Measurements from ENCODE around the gene EXOC3L4. TPM values are rescaled to one million over a fixed set of nuclear protein-coding genes. Genes with fewer than 3 reads are reported as not detected.
A peak's percentile ranks its signal among the peaks of the same experiment; 100 is the strongest.

EXOC3L4 gene
- total and polyA plus RNA-seq, 2 donors: 16.0 to 83.7 TPM

DNA sequence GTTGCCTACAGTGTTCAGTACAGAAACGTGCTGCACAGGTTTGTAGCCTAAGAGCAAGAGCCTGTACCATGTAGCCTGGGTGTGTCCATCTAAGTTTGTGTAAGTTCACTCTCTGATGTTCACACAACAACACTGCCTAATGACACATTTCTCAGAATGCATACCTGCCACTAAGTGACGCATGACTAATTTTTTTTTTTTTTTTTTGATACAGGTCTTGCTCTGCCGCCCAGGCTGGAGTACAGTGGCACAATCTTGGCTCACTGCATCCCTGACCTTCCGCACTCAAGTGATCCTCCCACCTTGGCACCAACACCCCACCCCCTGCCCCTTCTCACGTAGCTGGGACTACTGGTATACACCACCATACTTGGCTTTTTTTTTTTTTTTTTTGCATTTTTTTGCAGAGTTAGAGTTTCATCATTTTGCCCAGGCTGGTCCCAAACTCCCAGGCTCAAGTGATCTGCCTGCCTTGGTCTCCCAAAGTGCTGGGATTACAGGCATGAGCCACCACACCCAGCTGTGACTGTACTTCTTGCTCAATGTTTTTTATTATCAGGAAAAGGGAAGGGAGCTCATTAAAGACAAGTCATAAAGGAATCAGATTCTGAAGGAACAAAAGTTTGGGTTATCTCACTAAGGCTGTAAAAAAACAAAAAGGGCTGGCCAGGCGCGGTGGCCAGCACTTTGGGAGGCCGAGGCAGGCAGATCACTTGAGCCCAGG is 27.1 kb upstream of the EXOC3L4 start:
- DNase-seq (ENCODE audit: low read depth in 6 of 9, low spot score in 9 of 9): no peak
- no peaks in the 10 kb centered on the region for H3K9me3 ChIP-seq (ENCODE audit: control insufficient read depth in 2 of 2, insufficient read depth in 1 of 2, low read length in 1 of 2)
- H3K27me3 ChIP-seq (ENCODE audit: control insufficient read depth in 2 of 2, insufficient read depth in 1 of 2, low read length in 1 of 2): peaks cover 0 to 19% of the 10 kb centered on the region in 2 donors
- WGBS: 85% methylated on average over 8 of the region's 8 CpGs
- H3K4me3 ChIP-seq (ENCODE audit: low read length in 2 of 2): no peak overlapping the region
- H3K4me1 ChIP-seq (ENCODE audit: control insufficient read depth in 2 of 2, insufficient read depth in 2 of 2, low read length in 2 of 2): no peaks in the 10 kb centered on the region
- H3K27ac ChIP-seq (ENCODE audit: low read depth in 1 of 2, low read length in 1 of 2): peak overlapping the region in 1 of 2 donors; percentile 62
- H3K36me3 ChIP-seq (ENCODE audit: control insufficient read depth in 2 of 2, insufficient read depth in 2 of 2, low read length in 1 of 2): no peaks in the 10 kb centered on the region

DNA sequence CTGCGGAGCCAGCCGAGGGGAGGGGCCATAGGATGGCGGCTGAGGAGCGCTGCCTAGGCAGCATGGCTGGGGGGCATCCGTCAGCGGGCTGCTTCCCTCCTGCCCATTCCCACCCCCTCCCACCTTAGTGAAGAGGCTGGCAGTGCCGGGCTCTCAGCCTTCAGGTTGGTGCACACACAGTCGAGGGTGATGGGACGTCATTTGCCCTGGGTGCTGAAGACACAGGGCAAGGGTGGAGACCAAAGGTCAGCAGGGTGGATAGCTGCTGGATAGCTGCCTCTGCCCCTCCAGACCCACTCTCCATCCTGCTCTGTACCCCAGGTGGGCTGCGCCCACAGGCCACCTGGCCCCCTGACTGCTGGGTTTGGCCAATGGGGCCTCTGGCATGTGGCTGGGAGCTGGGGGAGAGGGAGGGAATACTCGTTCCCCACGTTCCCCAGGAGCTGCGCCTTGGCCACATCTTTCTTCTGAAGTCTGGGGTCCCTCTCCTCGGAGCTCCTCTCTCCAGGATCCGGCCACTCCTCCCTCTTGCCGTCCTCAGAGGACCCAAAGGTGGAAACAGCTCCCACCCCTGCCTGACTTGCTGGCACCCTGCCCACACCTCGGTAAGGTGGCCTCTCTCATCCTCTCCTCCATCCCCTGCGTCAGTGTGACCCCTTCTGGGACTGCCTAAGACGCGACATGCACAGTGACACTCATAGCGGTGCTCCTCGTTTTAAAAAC is 26.0 kb upstream of the EXOC3L4 start:
- Histone ChIP-seq H3K4me1 (ENCODE audit: control insufficient read depth in 2 of 2, insufficient read depth in 2 of 2, low read length in 2 of 2) (no peaks in the 10 kb centered on the region), H3K36me3 (ENCODE audit: control insufficient read depth in 2 of 2, insufficient read depth in 2 of 2, low read length in 1 of 2) (no peaks in the 10 kb centered on the region), H3K27ac (ENCODE audit: low read depth in 1 of 2, low read length in 1 of 2) (no peak overlapping the region), H3K9me3 (ENCODE audit: control insufficient read depth in 2 of 2, insufficient read depth in 1 of 2, low read length in 1 of 2) (no peaks in the 10 kb centered on the region), H3K4me3 (ENCODE audit: low read length in 2 of 2) (no peak overlapping the region), H3K27me3 (ENCODE audit: control insufficient read depth in 2 of 2, insufficient read depth in 1 of 2, low read length in 1 of 2) (peaks cover 0 to 21% of the 10 kb centered on the region in 2 donors)
- 82% methylated on average over 22 of the region's 22 CpGs for WGBS
- DNase-seq (ENCODE audit: low read depth in 6 of 9, low spot score in 9 of 9): no peak

DNA sequence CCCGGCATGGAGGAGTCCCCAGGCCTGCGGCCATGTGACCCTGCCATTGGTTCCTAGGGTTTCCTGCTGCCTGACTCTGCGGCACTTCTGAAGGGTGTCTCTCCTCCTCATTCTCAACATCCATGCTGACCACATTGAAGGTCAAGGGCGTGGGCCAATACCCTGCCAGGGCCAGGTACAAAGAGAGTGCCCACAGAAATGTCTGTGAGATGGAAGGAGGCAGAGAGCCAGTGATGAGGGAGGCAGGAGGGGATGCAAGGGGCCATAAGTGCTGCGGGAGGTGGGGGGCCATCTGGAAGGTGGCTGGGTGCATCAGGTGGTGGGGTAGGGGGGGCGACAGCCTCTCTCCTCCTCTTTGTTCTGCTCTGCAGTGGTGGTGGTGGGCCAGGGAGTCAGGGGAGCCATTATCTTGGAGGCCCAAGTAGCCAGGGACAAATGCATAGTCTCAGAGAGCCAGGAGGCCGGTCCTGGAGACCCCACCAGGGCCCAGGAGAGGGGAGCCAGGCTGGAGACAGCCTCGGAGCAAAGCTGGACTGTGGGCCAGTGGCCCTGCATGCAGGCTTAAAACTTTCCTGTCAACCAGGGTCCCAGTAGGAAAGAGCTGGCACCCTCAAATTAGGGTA is 24.2 kb upstream of the EXOC3L4 start:
- DNase-seq (ENCODE audit: low read depth in 6 of 9, low spot score in 9 of 9): no peak

GRCh38 chr14:103070971-103071542 is 23.5 kb upstream of the EXOC3L4 start:
- peaks cover 3 to 9% of the 10 kb centered on the region in 2 donors for H3K4me1 ChIP-seq (ENCODE audit: control insufficient read depth in 2 of 2, insufficient read depth in 2 of 2, low read length in 2 of 2)
- no peaks in the 10 kb centered on the region for H3K36me3 ChIP-seq (ENCODE audit: control insufficient read depth in 2 of 2, insufficient read depth in 2 of 2, low read length in 1 of 2)
- no peak overlapping the region for H3K4me3 ChIP-seq (ENCODE audit: low read length in 2 of 2)
- DNase-seq (ENCODE audit: low read depth in 6 of 9, low spot score in 9 of 9): no peak
- H3K27ac ChIP-seq (ENCODE audit: low read depth in 1 of 2, low read length in 1 of 2): no peak overlapping the region
- peaks cover 0 to 3% of the 10 kb centered on the region in 2 donors for H3K9me3 ChIP-seq (ENCODE audit: control insufficient read depth in 2 of 2, insufficient read depth in 1 of 2, low read length in 1 of 2)
- 94% methylated on average over 21 of the region's 21 CpGs for WGBS
- peaks cover 10 to 41% of the 10 kb centered on the region in 2 donors for H3K27me3 ChIP-seq (ENCODE audit: control insufficient read depth in 2 of 2, insufficient read depth in 1 of 2, low read length in 1 of 2)

More for the DNA sequence above, 24.2 kb upstream of the EXOC3L4 start:
- peaks cover 6 to 37% of the 10 kb centered on the region in 2 donors for H3K27me3 ChIP-seq (ENCODE audit: control insufficient read depth in 2 of 2, insufficient read depth in 1 of 2, low read length in 1 of 2)
- H3K4me3 ChIP-seq (ENCODE audit: low read length in 2 of 2): no peak overlapping the region
- H3K27ac ChIP-seq (ENCODE audit: low read depth in 1 of 2, low read length in 1 of 2): no peak overlapping the region
- H3K9me3 ChIP-seq (ENCODE audit: control insufficient read depth in 2 of 2, insufficient read depth in 1 of 2, low read length in 1 of 2): peaks cover 0 to 3% of the 10 kb centered on the region in 2 donors
- no peaks in the 10 kb centered on the region for H3K36me3 ChIP-seq (ENCODE audit: control insufficient read depth in 2 of 2, insufficient read depth in 2 of 2, low read length in 1 of 2)
- peaks cover 2 to 3% of the 10 kb centered on the region in 2 donors for H3K4me1 ChIP-seq (ENCODE audit: control insufficient read depth in 2 of 2, insufficient read depth in 2 of 2, low read length in 2 of 2)
- 93% methylated on average over 8 of the region's 8 CpGs for WGBS

- no peak for DNase-seq (ENCODE audit: low read depth in 6 of 9, low spot score in 9 of 9)
- H3K4me3 ChIP-seq (ENCODE audit: low read length in 2 of 2): no peak overlapping the region
- WGBS: 92% methylated on average over 32 of the region's 32 CpGs
- H3K27ac ChIP-seq (ENCODE audit: low read depth in 1 of 2, low read length in 1 of 2): no peak overlapping the region
- H3K9me3 ChIP-seq (ENCODE audit: control insufficient read depth in 2 of 2, insufficient read depth in 1 of 2, low read length in 1 of 2): peaks cover 0 to 3% of the 10 kb centered on the region in 2 donors
- H3K4me1 ChIP-seq (ENCODE audit: control insufficient read depth in 2 of 2, insufficient read depth in 2 of 2, low read length in 2 of 2): peaks cover 3 to 9% of the 10 kb centered on the region in 2 donors
- H3K27me3 ChIP-seq (ENCODE audit: control insufficient read depth in 2 of 2, insufficient read depth in 1 of 2, low read length in 1 of 2): peaks cover 10 to 47% of the 10 kb centered on the region in 2 donors
- H3K36me3 ChIP-seq (ENCODE audit: control insufficient read depth in 2 of 2, insufficient read depth in 2 of 2, low read length in 1 of 2): no peaks in the 10 kb centered on the region
These were observed 22.8 kb upstream of the EXOC3L4 start for GRCh38 chr14:103071544-103072251.

GRCh38 chr14:103072595-103073366 is 21.7 kb upstream of the EXOC3L4 start:
- no peak overlapping the region for H3K4me3 ChIP-seq (ENCODE audit: low read length in 2 of 2)
- H3K27ac ChIP-seq (ENCODE audit: low read depth in 1 of 2, low read length in 1 of 2): no peak overlapping the region
- no peak for DNase-seq (ENCODE audit: low read depth in 6 of 9, low spot score in 9 of 9)
- peaks cover 10 to 52% of the 10 kb centered on the region in 2 donors for H3K27me3 ChIP-seq (ENCODE audit: control insufficient read depth in 2 of 2, insufficient read depth in 1 of 2, low read length in 1 of 2)
- H3K36me3 ChIP-seq (ENCODE audit: control insufficient read depth in 2 of 2, insufficient read depth in 2 of 2, low read length in 1 of 2): no peaks in the 10 kb centered on the region
- H3K4me1 ChIP-seq (ENCODE audit: control insufficient read depth in 2 of 2, insufficient read depth in 2 of 2, low read length in 2 of 2): peaks cover 3 to 9% of the 10 kb centered on the region in 2 donors
- WGBS: 85% methylated on average over 21 of the region's 21 CpGs
- peaks cover 0 to 3% of the 10 kb centered on the region in 2 donors for H3K9me3 ChIP-seq (ENCODE audit: control insufficient read depth in 2 of 2, insufficient read depth in 1 of 2, low read length in 1 of 2)

DNA sequence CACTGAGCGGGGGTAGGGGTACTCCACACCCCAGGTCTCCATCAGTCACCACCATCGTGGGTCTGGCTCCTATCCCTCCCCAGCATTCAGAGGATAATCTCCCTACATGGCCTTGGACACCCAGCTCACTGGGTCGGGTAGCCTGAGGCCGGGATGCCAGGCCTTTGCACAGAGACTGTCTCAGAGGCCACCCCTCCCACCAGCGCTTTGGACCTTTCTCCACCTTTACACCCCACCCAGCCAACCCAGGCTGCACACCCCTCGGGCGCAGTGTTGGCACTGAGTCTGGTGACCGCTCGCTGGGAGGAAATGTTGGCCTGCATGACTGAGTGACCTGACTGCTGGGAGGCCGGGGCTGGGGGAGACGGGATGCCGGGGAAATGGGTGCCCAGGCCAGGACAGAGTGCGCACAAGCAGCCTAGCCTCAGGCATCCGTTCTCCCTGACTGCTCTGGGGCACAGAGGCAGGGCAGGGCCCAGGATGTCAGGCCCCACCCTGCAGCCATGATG is 21.1 kb upstream of the EXOC3L4 start:
- Histone ChIP-seq H3K4me1 (ENCODE audit: control insufficient read depth in 2 of 2, insufficient read depth in 2 of 2, low read length in 2 of 2) (peaks cover 3 to 9% of the 10 kb centered on the region in 2 donors), H3K36me3 (ENCODE audit: control insufficient read depth in 2 of 2, insufficient read depth in 2 of 2, low read length in 1 of 2) (no peaks in the 10 kb centered on the region), H3K9me3 (ENCODE audit: control insufficient read depth in 2 of 2, insufficient read depth in 1 of 2, low read length in 1 of 2) (peaks cover 0 to 3% of the 10 kb centered on the region in 2 donors), H3K27ac (ENCODE audit: low read depth in 1 of 2, low read length in 1 of 2) (no peak overlapping the region), H3K4me3 (ENCODE audit: low read length in 2 of 2) (no peak overlapping the region), H3K27me3 (ENCODE audit: control insufficient read depth in 2 of 2, insufficient read depth in 1 of 2, low read length in 1 of 2) (peaks cover 10 to 51% of the 10 kb centered on the region in 2 donors)
- no peak for DNase-seq (ENCODE audit: low read depth in 6 of 9, low spot score in 9 of 9)
- 97% methylated on average over 14 of the region's 14 CpGs for WGBS
